ENCODE data around the gene SLC41A1. TPM values are rescaled to one million over a fixed set of nuclear protein-coding genes. Genes with fewer than 3 reads are reported as not detected.

Gene SLC41A1
- total RNA-seq, 1 donor from 2014 or later, result 35.2 TPM

- no peaks in the 10 kb centered on the region for H3K9me3 Mint-ChIP-seq (ENCODE audit: unreplicated experiment)
- H3K36me3 Mint-ChIP-seq (ENCODE audit: low read depth, unreplicated experiment), result peaks cover 14% of the 10 kb centered on the region
- H3K27ac Mint-ChIP-seq (ENCODE audit: unreplicated experiment), result no peak overlapping the region
- no peak overlapping the region for H3K4me3 Mint-ChIP-seq (ENCODE audit: unreplicated experiment)
- DNase-seq (ENCODE audit: low spot score), result no peak
- no peaks in the 10 kb centered on the region for H3K27me3 Mint-ChIP-seq (ENCODE audit: unreplicated experiment)
- H3K4me1 Mint-ChIP-seq (ENCODE audit: unreplicated experiment), result peaks cover 14% of the 10 kb centered on the region
- no peak for TF ChIP-seq CTCF (IDR thresholded peaks at IDR 0.05; ENCODE audit: unreplicated experiment)
These were observed 8.4 kb downstream of the SLC41A1 start for GRCh38 chr1:205804605-205805004.

GRCh38 chr1:205803986-205804385, 9.0 kb downstream of the SLC41A1 start:
- Mint-ChIP-seq H3K36me3 (ENCODE audit: low read depth, unreplicated experiment) (peaks cover 14% of the 10 kb centered on the region), H3K27ac (ENCODE audit: unreplicated experiment) (no peak overlapping the region), H3K27me3 (ENCODE audit: unreplicated experiment) (no peaks in the 10 kb centered on the region), H3K4me3 (ENCODE audit: unreplicated experiment) (no peak overlapping the region), H3K4me1 (ENCODE audit: unreplicated experiment) (peaks cover 10% of the 10 kb centered on the region), H3K9me3 (ENCODE audit: unreplicated experiment) (no peaks in the 10 kb centered on the region)
- DNase-seq (ENCODE audit: low spot score), result no peak
- TF ChIP-seq CTCF (IDR thresholded peaks at IDR 0.05; ENCODE audit: unreplicated experiment), result no peak

GRCh38 chr1:205802060-205802459, 10.9 kb downstream of the SLC41A1 start:
- H3K27ac Mint-ChIP-seq (ENCODE audit: unreplicated experiment), result no peak overlapping the region

GRCh38 chr1:205800981-205801703, 11.9 kb downstream of the SLC41A1 start:
- TF ChIP-seq CTCF (IDR thresholded peaks at IDR 0.05; ENCODE audit: unreplicated experiment), result no peak
- H3K27ac Mint-ChIP-seq (ENCODE audit: unreplicated experiment), result no peak overlapping the region
- peaks cover 5% of the 10 kb centered on the region for H3K4me1 Mint-ChIP-seq (ENCODE audit: unreplicated experiment)
- no peaks in the 10 kb centered on the region for H3K9me3 Mint-ChIP-seq (ENCODE audit: unreplicated experiment)
- peaks cover 28% of the 10 kb centered on the region for H3K36me3 Mint-ChIP-seq (ENCODE audit: low read depth, unreplicated experiment)
- H3K4me3 Mint-ChIP-seq (ENCODE audit: unreplicated experiment), result no peak overlapping the region
- H3K27me3 Mint-ChIP-seq (ENCODE audit: unreplicated experiment), result no peaks in the 10 kb centered on the region
- no peak for DNase-seq (ENCODE audit: low spot score)

More at GRCh38 chr1:205802060-205802459, 10.9 kb downstream of the SLC41A1 start:
- Mint-ChIP-seq H3K4me3 (ENCODE audit: unreplicated experiment) (no peak overlapping the region), H3K4me1 (ENCODE audit: unreplicated experiment) (peaks cover 8% of the 10 kb centered on the region), H3K36me3 (ENCODE audit: low read depth, unreplicated experiment) (peaks cover 28% of the 10 kb centered on the region), H3K9me3 (ENCODE audit: unreplicated experiment) (no peaks in the 10 kb centered on the region), H3K27me3 (ENCODE audit: unreplicated experiment) (no peaks in the 10 kb centered on the region)
- no peak for TF ChIP-seq CTCF (IDR thresholded peaks at IDR 0.05; ENCODE audit: unreplicated experiment)
- no peak for DNase-seq (ENCODE audit: low spot score)

GRCh38 chr1:205800427-205800826, 12.6 kb downstream of the SLC41A1 start:
- Mint-ChIP-seq H3K9me3 (ENCODE audit: unreplicated experiment) (no peaks in the 10 kb centered on the region), H3K27ac (ENCODE audit: unreplicated experiment) (no peak overlapping the region), H3K4me1 (ENCODE audit: unreplicated experiment) (peaks cover 2% of the 10 kb centered on the region), H3K4me3 (ENCODE audit: unreplicated experiment) (no peak overlapping the region), H3K36me3 (ENCODE audit: low read depth, unreplicated experiment) (peaks cover 28% of the 10 kb centered on the region), H3K27me3 (ENCODE audit: unreplicated experiment) (no peaks in the 10 kb centered on the region)
- no peak for TF ChIP-seq CTCF (IDR thresholded peaks at IDR 0.05; ENCODE audit: unreplicated experiment)
- no peak for DNase-seq (ENCODE audit: low spot score)
